Measurements from ENCODE around the gene ROR1. TPM values are rescaled to one million over a fixed set of nuclear protein-coding genes. Genes with fewer than 3 reads are reported as not detected.

Gene ROR1
- total RNA-seq, 1 donor: 52.5 TPM

DNA sequence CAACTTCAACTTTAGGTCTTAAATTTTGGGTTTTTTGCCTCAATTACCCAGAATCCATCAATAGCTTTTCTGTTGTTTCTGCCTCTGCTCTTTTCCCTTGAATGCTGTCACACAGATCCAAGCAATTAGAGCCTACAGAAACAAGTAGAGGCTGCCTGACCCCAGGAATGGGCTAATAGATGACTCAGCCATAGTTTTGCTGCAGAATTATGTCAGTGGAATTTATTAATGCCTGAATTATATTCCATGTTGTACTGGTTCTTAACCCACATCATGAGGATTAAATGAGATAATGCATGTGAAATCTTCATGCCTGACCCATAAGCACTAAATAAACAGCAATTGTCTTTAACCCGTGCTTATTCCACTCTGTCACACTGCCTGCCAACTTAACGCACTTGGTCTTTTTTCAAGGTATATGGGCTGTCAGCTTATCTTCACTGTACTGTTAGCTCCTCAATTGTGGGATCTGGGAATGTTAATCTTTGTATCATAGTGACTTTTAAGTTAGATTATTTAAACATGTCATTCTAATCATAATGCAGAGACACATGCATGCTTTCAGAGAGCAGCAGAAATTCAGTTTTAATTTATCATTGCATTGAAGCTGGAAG, 213.3 kb downstream of the ROR1 start:
- H3K9me3 ChIP-seq (ENCODE audit: low read depth, low read length): no peaks in the 10 kb centered on the region
- peaks cover 40% of the 10 kb centered on the region for H3K4me1 ChIP-seq (ENCODE audit: insufficient read depth, low read length)
- peaks cover 10% of the 10 kb centered on the region for H4K20me1 ChIP-seq (ENCODE audit: insufficient read depth, low read length)
- DNase-seq (ENCODE audit: insufficient read length, low spot score, missing footprints): no peak
- TF ChIP-seq, protein P1, sequence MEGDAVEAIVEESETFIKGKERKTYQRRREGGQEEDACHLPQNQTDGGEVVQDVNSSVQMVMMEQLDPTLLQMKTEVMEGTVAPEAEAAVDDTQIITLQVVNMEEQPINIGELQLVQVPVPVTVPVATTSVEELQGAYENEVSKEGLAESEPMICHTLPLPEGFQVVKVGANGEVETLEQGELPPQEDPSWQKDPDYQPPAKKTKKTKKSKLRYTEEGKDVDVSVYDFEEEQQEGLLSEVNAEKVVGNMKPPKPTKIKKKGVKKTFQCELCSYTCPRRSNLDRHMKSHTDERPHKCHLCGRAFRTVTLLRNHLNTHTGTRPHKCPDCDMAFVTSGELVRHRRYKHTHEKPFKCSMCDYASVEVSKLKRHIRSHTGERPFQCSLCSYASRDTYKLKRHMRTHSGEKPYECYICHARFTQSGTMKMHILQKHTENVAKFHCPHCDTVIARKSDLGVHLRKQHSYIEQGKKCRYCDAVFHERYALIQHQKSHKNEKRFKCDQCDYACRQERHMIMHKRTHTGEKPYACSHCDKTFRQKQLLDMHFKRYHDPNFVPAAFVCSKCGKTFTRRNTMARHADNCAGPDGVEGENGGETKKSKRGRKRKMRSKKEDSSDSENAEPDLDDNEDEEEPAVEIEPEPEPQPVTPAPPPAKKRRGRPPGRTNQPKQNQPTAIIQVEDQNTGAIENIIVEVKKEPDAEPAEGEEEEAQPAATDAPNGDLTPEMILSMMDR (IDR thresholded peaks at IDR 0.05; ENCODE audit: extremely low read depth, low read depth, low read length): no peak
- no peak overlapping the region for H2AFZ ChIP-seq (ENCODE audit: low read length)
- no peaks in the 10 kb centered on the region for H3K36me3 ChIP-seq (ENCODE audit: insufficient read depth, low read length)
- no peak overlapping the region for H3K4me2 ChIP-seq (ENCODE audit: insufficient read depth, low read length)
- no peaks in the 10 kb centered on the region for H3K27me3 ChIP-seq (ENCODE audit: insufficient read depth, low read length)
- peaks cover 11% of the 10 kb centered on the region for H3K79me2 ChIP-seq (ENCODE audit: insufficient read depth, low read length)
- H3K27ac ChIP-seq (ENCODE audit: low read depth, low read length): no peak overlapping the region
- H3K4me3 ChIP-seq (ENCODE audit: insufficient read depth, low read length): no peak overlapping the region

DNA sequence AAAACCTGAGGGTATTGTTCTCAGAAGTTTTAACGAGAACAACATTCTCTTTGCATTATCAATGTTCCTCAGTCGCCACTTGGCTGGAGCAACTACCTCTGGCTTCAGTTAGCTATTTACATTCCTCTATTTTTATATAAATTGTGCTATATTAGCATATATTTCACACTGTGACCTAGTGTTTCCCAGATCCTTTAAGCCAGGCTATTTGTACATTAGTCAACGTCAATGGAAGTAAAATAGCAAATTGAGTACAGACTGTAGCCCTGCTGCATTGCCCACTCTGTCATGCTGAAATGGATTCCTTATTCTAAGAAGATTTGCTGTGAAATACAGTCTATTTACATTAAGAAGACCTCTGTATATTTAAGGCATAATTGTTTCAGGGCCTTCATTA, 213.8 kb downstream of the ROR1 start:
- Histone ChIP-seq H3K4me2 (ENCODE audit: insufficient read depth, low read length) (no peak overlapping the region), H3K36me3 (ENCODE audit: insufficient read depth, low read length) (no peaks in the 10 kb centered on the region), H3K27ac (ENCODE audit: low read depth, low read length) (no peak overlapping the region), H2AFZ (ENCODE audit: low read length) (no peak overlapping the region), H4K20me1 (ENCODE audit: insufficient read depth, low read length) (peaks cover 10% of the 10 kb centered on the region), H3K4me1 (ENCODE audit: insufficient read depth, low read length) (peaks cover 35% of the 10 kb centered on the region), H3K79me2 (ENCODE audit: insufficient read depth, low read length) (peaks cover 13% of the 10 kb centered on the region), H3K4me3 (ENCODE audit: insufficient read depth, low read length) (no peak overlapping the region), H3K27me3 (ENCODE audit: insufficient read depth, low read length) (no peaks in the 10 kb centered on the region), H3K9me3 (ENCODE audit: low read depth, low read length) (no peaks in the 10 kb centered on the region)
- no peak for DNase-seq (ENCODE audit: insufficient read length, low spot score, missing footprints)
- TF ChIP-seq, protein P1 (IDR thresholded peaks at IDR 0.05; ENCODE audit: extremely low read depth, low read depth, low read length): no peak

DNA sequence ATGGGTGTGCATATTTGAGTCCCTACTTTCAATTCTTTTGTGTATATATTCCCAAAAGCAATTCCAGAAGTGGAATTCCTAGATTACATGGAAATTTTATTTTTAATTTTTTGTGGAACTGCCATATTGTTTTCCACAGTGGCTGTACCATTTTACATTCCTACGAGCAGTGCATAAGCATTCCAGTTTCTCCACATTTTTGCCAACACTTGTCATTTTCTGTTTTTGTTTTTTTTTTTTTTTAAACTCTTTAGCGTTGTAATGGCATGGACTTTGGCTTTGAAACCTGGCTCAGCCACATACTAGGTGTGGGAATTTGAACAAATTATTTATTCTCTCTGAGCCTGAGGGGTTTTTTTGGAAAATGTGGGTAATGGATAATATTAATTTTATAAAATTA, 215.1 kb downstream of the ROR1 start:
- no peak overlapping the region for H3K4me3 ChIP-seq (ENCODE audit: insufficient read depth, low read length)
- TF ChIP-seq, protein P1 (IDR thresholded peaks at IDR 0.05; ENCODE audit: extremely low read depth, low read depth, low read length): no peak
- no peak for DNase-seq (ENCODE audit: insufficient read length, low spot score, missing footprints)
- peaks cover 10% of the 10 kb centered on the region for H4K20me1 ChIP-seq (ENCODE audit: insufficient read depth, low read length)
- H3K27me3 ChIP-seq (ENCODE audit: insufficient read depth, low read length): no peaks in the 10 kb centered on the region
- no peak overlapping the region for H2AFZ ChIP-seq (ENCODE audit: low read length)
- H3K4me2 ChIP-seq (ENCODE audit: insufficient read depth, low read length): no peak overlapping the region
- peaks cover 14% of the 10 kb centered on the region for H3K79me2 ChIP-seq (ENCODE audit: insufficient read depth, low read length)
- no peaks in the 10 kb centered on the region for H3K36me3 ChIP-seq (ENCODE audit: insufficient read depth, low read length)
- peaks cover 22% of the 10 kb centered on the region for H3K4me1 ChIP-seq (ENCODE audit: insufficient read depth, low read length)
- H3K9me3 ChIP-seq (ENCODE audit: low read depth, low read length): no peaks in the 10 kb centered on the region
- no peak overlapping the region for H3K27ac ChIP-seq (ENCODE audit: low read depth, low read length)

DNA sequence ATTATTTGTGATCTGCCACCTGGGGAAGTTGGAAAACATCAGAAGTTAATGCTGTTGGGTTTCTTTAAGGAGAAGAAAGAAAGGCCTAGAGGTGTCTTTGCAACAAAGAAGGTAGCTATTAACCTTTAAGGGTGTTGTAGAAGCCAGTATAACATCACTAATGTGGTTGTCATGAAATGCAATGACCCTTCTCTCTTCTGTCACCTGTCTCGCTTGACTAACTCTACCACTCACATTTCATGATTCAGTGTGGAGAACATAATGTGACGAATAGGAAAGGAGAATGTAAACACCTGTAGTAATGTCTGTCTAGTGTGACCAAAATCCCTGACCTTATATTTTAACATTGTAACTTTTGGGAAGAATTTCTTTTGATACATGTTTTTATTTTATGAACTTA, 217.9 kb downstream of the ROR1 start:
- Histone ChIP-seq H3K27me3 (ENCODE audit: insufficient read depth, low read length) (no peaks in the 10 kb centered on the region), H3K9me3 (ENCODE audit: low read depth, low read length) (no peaks in the 10 kb centered on the region), H3K27ac (ENCODE audit: low read depth, low read length) (no peak overlapping the region), H3K4me2 (ENCODE audit: insufficient read depth, low read length) (no peak overlapping the region), H3K4me1 (ENCODE audit: insufficient read depth, low read length) (peaks cover 9% of the 10 kb centered on the region), H4K20me1 (ENCODE audit: insufficient read depth, low read length) (peaks cover 7% of the 10 kb centered on the region), H2AFZ (ENCODE audit: low read length) (no peak overlapping the region), H3K4me3 (ENCODE audit: insufficient read depth, low read length) (no peak overlapping the region), H3K36me3 (ENCODE audit: insufficient read depth, low read length) (no peaks in the 10 kb centered on the region), H3K79me2 (ENCODE audit: insufficient read depth, low read length) (peaks cover 16% of the 10 kb centered on the region)
- DNase-seq (ENCODE audit: insufficient read length, low spot score, missing footprints): no peak
- TF ChIP-seq, protein P1 (IDR thresholded peaks at IDR 0.05; ENCODE audit: extremely low read depth, low read depth, low read length): no peak

Measured in osteoblast (primary cell).